ENCODE data around the gene MTX1. TPM values are rescaled to one million over a fixed set of nuclear protein-coding genes. Genes with fewer than 3 reads are reported as not detected.

MTX1 gene
- total RNA-seq, 1 experiment from 2014 or later = 49.5 TPM

- Histone ChIP-seq H4K20me1 (ENCODE audit: insufficient read depth, low read depth, low read length) (no peaks in the 10 kb centered on the region), H3K79me2 (ENCODE audit: low read length) (no peaks in the 10 kb centered on the region), H3K4me3 (ENCODE audit: low read length) (no peak overlapping the region), H3K36me3 (ENCODE audit: insufficient read depth, low read length) (no peaks in the 10 kb centered on the region), H3K9ac (ENCODE audit: low read length) (no peak overlapping the region), H2AFZ (ENCODE audit: low read length) (no peak overlapping the region), H3K9me2 (replicated peaks; ENCODE audit: insufficient read depth, low read length) (no peaks in the 10 kb centered on the region), H3K27me3 (ENCODE audit: low read length) (no peaks in the 10 kb centered on the region), H3K4me1 (ENCODE audit: low read length) (peaks cover 30% of the 10 kb centered on the region), H3K27ac (ENCODE audit: low read length) (no peak overlapping the region), H3K4me2 (ENCODE audit: low read depth, low read length, poor library complexity, severe bottlenecking) (no peak overlapping the region), H3K9me3 (ENCODE audit: low read length) (no peaks in the 10 kb centered on the region)
- DNase-seq = no peak
Measured at GRCh38 chr1:155197901-155198546, 10.5 kb upstream of the MTX1 start.

GRCh38 chr1:155198547-155198906 lies 10.0 kb upstream of the MTX1 start:
- Histone ChIP-seq H3K9me3 (ENCODE audit: low read length) (no peaks in the 10 kb centered on the region), H4K20me1 (ENCODE audit: insufficient read depth, low read depth, low read length) (no peaks in the 10 kb centered on the region), H3K4me2 (ENCODE audit: low read depth, low read length, poor library complexity, severe bottlenecking) (no peak overlapping the region), H3K27me3 (ENCODE audit: low read length) (no peaks in the 10 kb centered on the region), H3K36me3 (ENCODE audit: insufficient read depth, low read length) (no peaks in the 10 kb centered on the region), H2AFZ (ENCODE audit: low read length) (no peak overlapping the region), H3K79me2 (ENCODE audit: low read length) (no peaks in the 10 kb centered on the region), H3K9ac (ENCODE audit: low read length) (no peak overlapping the region), H3K9me2 (replicated peaks; ENCODE audit: insufficient read depth, low read length) (no peaks in the 10 kb centered on the region), H3K4me3 (ENCODE audit: low read length) (no peak overlapping the region), H3K4me1 (ENCODE audit: low read length) (peaks cover 25% of the 10 kb centered on the region), H3K27ac (ENCODE audit: low read length) (no peak overlapping the region)
- no peak for DNase-seq

GRCh38 chr1:155199792-155200191 lies 8.7 kb upstream of the MTX1 start:
- no peaks in the 10 kb centered on the region for H4K20me1 ChIP-seq (ENCODE audit: insufficient read depth, low read depth, low read length)
- H3K27me3 ChIP-seq (ENCODE audit: low read length) = no peaks in the 10 kb centered on the region
- H3K79me2 ChIP-seq (ENCODE audit: low read length) = no peaks in the 10 kb centered on the region
- H3K9me2 ChIP-seq (replicated peaks; ENCODE audit: insufficient read depth, low read length) = no peaks in the 10 kb centered on the region
- no peak for DNase-seq
- H3K36me3 ChIP-seq (ENCODE audit: insufficient read depth, low read length) = no peaks in the 10 kb centered on the region
- no peaks in the 10 kb centered on the region for H3K9me3 ChIP-seq (ENCODE audit: low read length)
- no peak overlapping the region for H3K9ac ChIP-seq (ENCODE audit: low read length)
- H3K4me3 ChIP-seq (ENCODE audit: low read length) = no peak overlapping the region
- H3K4me2 ChIP-seq (ENCODE audit: low read depth, low read length, poor library complexity, severe bottlenecking) = no peak overlapping the region
- H2AFZ ChIP-seq (ENCODE audit: low read length) = no peak overlapping the region
- H3K27ac ChIP-seq (ENCODE audit: low read length) = no peak overlapping the region
- peaks cover 14% of the 10 kb centered on the region for H3K4me1 ChIP-seq (ENCODE audit: low read length)

GRCh38 chr1:155200920-155201319 lies 7.6 kb upstream of the MTX1 start:
- Histone ChIP-seq H4K20me1 (ENCODE audit: insufficient read depth, low read depth, low read length) (no peaks in the 10 kb centered on the region), H3K36me3 (ENCODE audit: insufficient read depth, low read length) (no peaks in the 10 kb centered on the region), H2AFZ (ENCODE audit: low read length) (no peak overlapping the region), H3K9ac (ENCODE audit: low read length) (no peak overlapping the region), H3K27me3 (ENCODE audit: low read length) (no peaks in the 10 kb centered on the region), H3K4me2 (ENCODE audit: low read depth, low read length, poor library complexity, severe bottlenecking) (no peak overlapping the region), H3K9me2 (replicated peaks; ENCODE audit: insufficient read depth, low read length) (no peaks in the 10 kb centered on the region), H3K9me3 (ENCODE audit: low read length) (no peaks in the 10 kb centered on the region), H3K27ac (ENCODE audit: low read length) (no peak overlapping the region), H3K4me3 (ENCODE audit: low read length) (no peak overlapping the region), H3K79me2 (ENCODE audit: low read length) (no peaks in the 10 kb centered on the region), H3K4me1 (ENCODE audit: low read length) (peaks cover 6% of the 10 kb centered on the region)
- no peak for DNase-seq

- Histone ChIP-seq H3K79me2 (ENCODE audit: low read length) (no peaks in the 10 kb centered on the region), H3K9me2 (replicated peaks; ENCODE audit: insufficient read depth, low read length) (no peaks in the 10 kb centered on the region), H4K20me1 (ENCODE audit: insufficient read depth, low read depth, low read length) (no peaks in the 10 kb centered on the region), H3K27ac (ENCODE audit: low read length) (no peak overlapping the region), H2AFZ (ENCODE audit: low read length) (no peak overlapping the region), H3K4me1 (ENCODE audit: low read length) (peaks cover 4% of the 10 kb centered on the region), H3K27me3 (ENCODE audit: low read length) (no peaks in the 10 kb centered on the region), H3K4me3 (ENCODE audit: low read length) (no peak overlapping the region), H3K9ac (ENCODE audit: low read length) (no peak overlapping the region), H3K4me2 (ENCODE audit: low read depth, low read length, poor library complexity, severe bottlenecking) (no peak overlapping the region), H3K36me3 (ENCODE audit: insufficient read depth, low read length) (no peaks in the 10 kb centered on the region), H3K9me3 (ENCODE audit: low read length) (no peaks in the 10 kb centered on the region)
- DNase-seq = no peak
Measured at GRCh38 chr1:155202198-155202597, 6.3 kb upstream of the MTX1 start.

GRCh38 chr1:155202731-155203515 lies 5.6 kb upstream of the MTX1 start:
- H3K36me3 ChIP-seq (ENCODE audit: insufficient read depth, low read length) = no peaks in the 10 kb centered on the region
- no peak overlapping the region for H3K4me3 ChIP-seq (ENCODE audit: low read length)
- no peaks in the 10 kb centered on the region for H3K9me2 ChIP-seq (replicated peaks; ENCODE audit: insufficient read depth, low read length)
- no peak overlapping the region for H3K27ac ChIP-seq (ENCODE audit: low read length)
- no peak overlapping the region for H3K4me2 ChIP-seq (ENCODE audit: low read depth, low read length, poor library complexity, severe bottlenecking)
- H3K9ac ChIP-seq (ENCODE audit: low read length) = no peak overlapping the region
- DNase-seq = no peak
- H3K4me1 ChIP-seq (ENCODE audit: low read length) = peaks cover 11% of the 10 kb centered on the region
- no peak overlapping the region for H2AFZ ChIP-seq (ENCODE audit: low read length)
- no peaks in the 10 kb centered on the region for H4K20me1 ChIP-seq (ENCODE audit: insufficient read depth, low read depth, low read length)
- H3K9me3 ChIP-seq (ENCODE audit: low read length) = no peaks in the 10 kb centered on the region
- no peaks in the 10 kb centered on the region for H3K27me3 ChIP-seq (ENCODE audit: low read length)
- no peaks in the 10 kb centered on the region for H3K79me2 ChIP-seq (ENCODE audit: low read length)

- no peaks in the 10 kb centered on the region for H3K27me3 ChIP-seq (ENCODE audit: low read length)
- DNase-seq = no peak
- no peak overlapping the region for H3K9ac ChIP-seq (ENCODE audit: low read length)
- H2AFZ ChIP-seq (ENCODE audit: low read length) = no peak overlapping the region
- no peaks in the 10 kb centered on the region for H3K36me3 ChIP-seq (ENCODE audit: insufficient read depth, low read length)
- no peaks in the 10 kb centered on the region for H3K9me2 ChIP-seq (replicated peaks; ENCODE audit: insufficient read depth, low read length)
- H3K4me2 ChIP-seq (ENCODE audit: low read depth, low read length, poor library complexity, severe bottlenecking) = no peak overlapping the region
- no peaks in the 10 kb centered on the region for H4K20me1 ChIP-seq (ENCODE audit: insufficient read depth, low read depth, low read length)
- H3K4me3 ChIP-seq (ENCODE audit: low read length) = no peak overlapping the region
- peaks cover 22% of the 10 kb centered on the region for H3K4me1 ChIP-seq (ENCODE audit: low read length)
- no peaks in the 10 kb centered on the region for H3K9me3 ChIP-seq (ENCODE audit: low read length)
- H3K27ac ChIP-seq (ENCODE audit: low read length) = no peak overlapping the region
- peaks cover 9% of the 10 kb centered on the region for H3K79me2 ChIP-seq (ENCODE audit: low read length)
Measured at GRCh38 chr1:155205035-155205434, 3.5 kb upstream of the MTX1 start.

- DNase-seq = no peak
- no peak overlapping the region for H3K9ac ChIP-seq (ENCODE audit: low read length)
- no peaks in the 10 kb centered on the region for H3K36me3 ChIP-seq (ENCODE audit: insufficient read depth, low read length)
- no peaks in the 10 kb centered on the region for H3K9me3 ChIP-seq (ENCODE audit: low read length)
- H3K4me1 ChIP-seq (ENCODE audit: low read length) = peaks cover 29% of the 10 kb centered on the region
- H3K27ac ChIP-seq (ENCODE audit: low read length) = no peak overlapping the region
- no peak overlapping the region for H2AFZ ChIP-seq (ENCODE audit: low read length)
- no peaks in the 10 kb centered on the region for H3K27me3 ChIP-seq (ENCODE audit: low read length)
- H4K20me1 ChIP-seq (ENCODE audit: insufficient read depth, low read depth, low read length) = no peaks in the 10 kb centered on the region
- peaks cover 16% of the 10 kb centered on the region for H3K79me2 ChIP-seq (ENCODE audit: low read length)
- H3K4me2 ChIP-seq (ENCODE audit: low read depth, low read length, poor library complexity, severe bottlenecking) = no peak overlapping the region
- H3K9me2 ChIP-seq (replicated peaks; ENCODE audit: insufficient read depth, low read length) = no peaks in the 10 kb centered on the region
- no peak overlapping the region for H3K4me3 ChIP-seq (ENCODE audit: low read length)
Measured at GRCh38 chr1:155205969-155206593, 2.4 kb upstream of the MTX1 start.

All from Karpas-422 (cell line).